ENCODE results near the gene ZBTB7A.

Gene ZBTB7A

DNA sequence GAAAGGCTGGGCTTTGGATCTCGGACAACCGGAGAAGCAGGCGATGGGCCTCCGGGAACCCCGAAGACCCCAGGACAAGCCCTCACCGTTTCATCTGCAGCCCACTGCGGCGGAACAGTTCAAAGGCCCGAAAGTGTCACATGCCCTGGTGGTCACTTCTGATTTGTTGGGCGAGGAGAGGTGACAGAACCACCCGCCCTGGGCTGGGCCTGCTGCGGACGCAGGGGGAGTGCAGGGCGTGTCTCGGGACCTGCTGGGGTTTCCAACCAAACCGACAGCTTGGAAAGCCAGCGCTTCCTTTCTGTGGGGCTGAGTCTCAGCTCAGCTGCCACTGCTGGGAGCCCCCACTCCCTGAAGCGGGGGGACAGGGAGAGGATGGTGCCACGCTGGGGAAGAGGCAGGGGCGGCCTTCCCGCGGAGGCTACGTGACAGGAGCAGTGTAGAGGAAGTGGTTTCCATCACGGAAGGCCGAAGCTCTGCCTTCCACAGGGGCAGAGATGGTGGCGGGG is 22.8 kb upstream of the ZBTB7A start:
- no peak overlapping the region for H3K27ac ChIP-seq (ENCODE audit: low read depth, low read length)
- H3K9ac ChIP-seq (ENCODE audit: low read length): no peak overlapping the region
- H3K4me1 ChIP-seq (ENCODE audit: control insufficient read depth, insufficient read depth, low read length): no peaks in the 10 kb centered on the region
- no peaks in the 10 kb centered on the region for H3K27me3 ChIP-seq (ENCODE audit: control insufficient read depth, insufficient read depth, low read length)
- H3K4me3 ChIP-seq (ENCODE audit: low read length): no peak overlapping the region
- peaks cover 11% of the 10 kb centered on the region for H3K36me3 ChIP-seq (ENCODE audit: control insufficient read depth, insufficient read depth, low read length)

DNA sequence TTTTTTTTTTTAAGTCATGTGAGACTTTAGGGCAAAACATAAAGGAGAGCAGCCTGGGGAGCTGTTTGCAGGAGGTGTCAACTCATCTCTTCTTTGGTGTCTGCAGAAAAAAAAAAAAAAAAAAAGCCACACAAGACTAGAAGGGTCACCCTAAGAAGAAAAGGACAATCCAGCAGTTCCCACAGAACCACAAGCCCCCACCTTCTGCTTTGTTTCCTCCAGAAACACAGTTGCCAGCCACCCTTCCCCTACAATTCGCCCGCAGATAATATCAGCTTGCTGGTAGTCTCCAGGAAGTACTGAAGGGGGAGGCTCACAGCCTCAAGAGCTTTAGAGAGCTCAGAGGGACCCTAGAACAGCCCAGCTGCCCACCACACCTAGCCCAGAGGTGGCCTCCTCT is 22.3 kb upstream of the ZBTB7A start:
- Histone ChIP-seq H3K4me3 (ENCODE audit: low read length) (no peak overlapping the region), H3K27me3 (ENCODE audit: control insufficient read depth, insufficient read depth, low read length) (no peaks in the 10 kb centered on the region), H3K36me3 (ENCODE audit: control insufficient read depth, insufficient read depth, low read length) (peaks cover 11% of the 10 kb centered on the region), H3K4me1 (ENCODE audit: control insufficient read depth, insufficient read depth, low read length) (no peaks in the 10 kb centered on the region), H3K9ac (ENCODE audit: low read length) (no peak overlapping the region), H3K27ac (ENCODE audit: low read depth, low read length) (no peak overlapping the region)

DNA sequence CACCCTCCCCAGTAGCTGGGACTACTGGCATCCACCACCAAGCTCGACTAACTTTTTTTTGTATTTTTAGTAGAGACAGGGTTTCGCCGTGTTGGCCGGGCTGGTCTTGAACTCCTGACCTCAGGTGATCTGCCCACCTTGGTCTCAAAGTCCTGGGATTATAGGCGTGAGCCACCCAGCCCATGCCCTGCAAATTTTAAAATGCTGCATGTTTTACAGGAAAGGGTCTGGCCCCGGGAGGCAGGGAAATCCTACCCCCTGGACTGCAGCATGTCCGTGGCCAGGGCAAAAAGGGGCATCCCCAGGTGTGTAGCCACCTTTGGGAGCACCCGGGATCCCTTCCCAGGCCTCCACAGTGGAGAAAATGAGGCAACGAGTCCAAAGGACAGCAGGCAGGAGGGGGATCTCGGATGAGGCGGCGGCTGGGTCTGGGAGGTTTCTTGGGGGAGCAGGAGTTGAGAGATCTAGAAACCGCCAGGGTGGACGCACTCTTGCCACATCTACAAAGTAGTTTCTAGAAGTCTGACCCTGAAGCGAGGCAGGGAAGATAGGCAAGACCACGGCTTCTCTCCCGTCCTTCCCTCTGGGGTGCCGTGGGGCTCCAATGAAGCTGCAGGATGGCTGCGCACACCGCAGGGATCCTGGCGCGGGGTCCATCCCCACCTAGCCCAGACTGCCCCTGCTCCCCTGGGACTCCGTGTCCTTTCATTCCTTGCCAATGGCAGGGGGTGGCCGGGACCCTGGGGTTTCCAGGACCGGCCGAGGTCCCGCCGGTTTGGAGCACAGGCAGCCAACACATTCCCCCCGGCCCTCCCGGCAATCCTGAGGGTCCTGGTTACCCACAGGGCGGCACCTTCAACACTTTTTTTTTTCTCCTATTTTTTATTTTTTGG is 21.3 kb upstream of the ZBTB7A start:
- Histone ChIP-seq H3K9ac (ENCODE audit: low read length) (no peak overlapping the region), H3K4me3 (ENCODE audit: low read length) (no peak overlapping the region), H3K36me3 (ENCODE audit: control insufficient read depth, insufficient read depth, low read length) (peaks cover 11% of the 10 kb centered on the region), H3K4me1 (ENCODE audit: control insufficient read depth, insufficient read depth, low read length) (no peaks in the 10 kb centered on the region), H3K27me3 (ENCODE audit: control insufficient read depth, insufficient read depth, low read length) (no peaks in the 10 kb centered on the region), H3K27ac (ENCODE audit: low read depth, low read length) (no peak overlapping the region)

DNA sequence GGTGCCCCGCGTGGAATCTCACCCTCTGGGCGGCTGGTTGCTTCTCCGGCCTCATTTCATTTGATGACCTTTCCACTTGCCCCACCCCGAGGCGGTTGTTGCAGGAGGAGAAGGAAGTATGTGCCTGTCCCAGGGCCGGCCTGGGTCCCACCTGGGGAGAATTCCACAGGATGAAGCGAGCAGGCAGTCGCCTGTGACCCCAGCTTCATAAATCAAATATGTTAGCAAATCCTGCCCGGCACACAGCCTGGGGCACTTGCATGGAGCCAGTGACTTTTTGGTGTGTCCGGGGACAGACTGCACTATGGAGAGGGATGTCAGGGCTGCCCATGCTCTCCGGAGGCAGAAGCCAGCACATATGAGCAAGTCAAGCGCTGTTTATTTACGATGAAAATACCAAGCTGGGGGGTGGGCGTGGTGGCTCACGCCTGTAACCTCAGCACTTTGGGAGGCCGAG is 19.7 kb upstream of the ZBTB7A start:
- Histone ChIP-seq H3K4me1 (ENCODE audit: control insufficient read depth, insufficient read depth, low read length) (no peaks in the 10 kb centered on the region), H3K36me3 (ENCODE audit: control insufficient read depth, insufficient read depth, low read length) (peaks cover 8% of the 10 kb centered on the region), H3K27me3 (ENCODE audit: control insufficient read depth, insufficient read depth, low read length) (no peaks in the 10 kb centered on the region), H3K4me3 (ENCODE audit: low read length) (no peak overlapping the region), H3K27ac (ENCODE audit: low read depth, low read length) (no peak overlapping the region), H3K9ac (ENCODE audit: low read length) (no peak overlapping the region)

DNA sequence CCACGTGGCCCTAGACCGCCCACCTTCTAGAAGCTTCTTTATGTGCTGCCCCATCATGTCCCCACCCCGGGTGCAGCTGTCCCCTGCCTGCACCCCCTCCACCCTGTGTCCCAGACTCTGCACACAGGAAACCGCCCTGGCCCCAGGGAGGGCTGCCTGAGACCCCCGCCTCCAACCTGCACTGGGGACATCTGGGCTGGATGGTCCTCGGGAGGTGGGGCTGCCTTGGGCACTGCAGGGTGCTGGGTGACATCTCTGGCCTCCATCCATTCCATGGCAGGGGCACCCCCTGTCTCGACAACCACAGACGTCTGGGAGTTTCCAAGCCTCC is 17.8 kb upstream of the ZBTB7A start:
- Histone ChIP-seq H3K27me3 (ENCODE audit: control insufficient read depth, insufficient read depth, low read length) (no peaks in the 10 kb centered on the region), H3K9ac (ENCODE audit: low read length) (no peak overlapping the region), H3K36me3 (ENCODE audit: control insufficient read depth, insufficient read depth, low read length) (peaks cover 5% of the 10 kb centered on the region), H3K4me1 (ENCODE audit: control insufficient read depth, insufficient read depth, low read length) (no peaks in the 10 kb centered on the region), H3K4me3 (ENCODE audit: low read length) (peak overlapping the region; percentile 41), H3K27ac (ENCODE audit: low read depth, low read length) (no peak overlapping the region)

DNA sequence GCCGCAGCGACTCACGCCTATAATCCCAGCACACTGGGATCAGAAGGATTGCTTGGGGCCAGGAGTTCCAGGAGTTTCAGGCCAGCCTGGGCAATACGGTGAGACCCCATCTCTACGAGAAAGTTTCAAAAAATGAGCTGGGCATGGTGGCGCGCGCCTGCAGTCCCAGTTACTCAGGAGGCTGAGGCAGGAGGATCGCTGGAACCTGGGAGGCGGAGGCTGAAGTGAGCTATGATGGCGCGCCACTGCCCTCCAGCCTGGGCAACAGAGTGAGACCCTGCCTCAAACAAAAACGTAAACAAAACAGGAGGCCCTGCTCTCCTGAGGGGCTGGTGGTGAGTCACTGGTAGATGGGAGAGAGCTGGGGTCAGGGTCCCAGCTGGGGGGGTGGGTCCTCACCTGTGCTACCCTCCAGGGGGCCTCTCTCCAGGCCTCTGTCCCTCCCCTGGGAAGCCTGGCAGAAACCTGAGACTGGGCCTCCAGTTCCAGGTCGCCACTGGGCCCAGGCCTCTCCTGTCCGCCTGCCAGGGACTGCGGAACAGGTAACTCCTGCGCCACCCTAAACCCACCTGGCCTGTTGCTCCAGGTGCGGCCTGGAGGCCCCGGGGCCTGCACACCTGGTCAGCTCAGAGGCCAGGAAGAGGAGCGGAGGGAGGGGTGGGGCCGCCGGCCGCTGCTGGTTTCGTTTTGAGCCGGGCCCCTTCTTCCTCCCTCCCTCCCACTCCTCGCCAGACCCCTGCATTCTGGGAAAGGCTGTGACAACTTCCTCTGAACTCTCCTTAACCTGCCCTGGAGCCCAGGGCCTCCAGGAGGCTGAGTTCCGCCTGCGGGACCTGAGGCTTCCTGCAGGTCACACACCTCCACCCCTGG is 17.2 kb upstream of the ZBTB7A start:
- H3K36me3 ChIP-seq (ENCODE audit: control insufficient read depth, insufficient read depth, low read length): no peaks in the 10 kb centered on the region
- H3K27ac ChIP-seq (ENCODE audit: low read depth, low read length): no peak overlapping the region
- no peak overlapping the region for H3K9ac ChIP-seq (ENCODE audit: low read length)
- peak overlapping the region; percentile 41 for H3K4me3 ChIP-seq (ENCODE audit: low read length)
- H3K27me3 ChIP-seq (ENCODE audit: control insufficient read depth, insufficient read depth, low read length): no peaks in the 10 kb centered on the region
- no peaks in the 10 kb centered on the region for H3K4me1 ChIP-seq (ENCODE audit: control insufficient read depth, insufficient read depth, low read length)

DNA sequence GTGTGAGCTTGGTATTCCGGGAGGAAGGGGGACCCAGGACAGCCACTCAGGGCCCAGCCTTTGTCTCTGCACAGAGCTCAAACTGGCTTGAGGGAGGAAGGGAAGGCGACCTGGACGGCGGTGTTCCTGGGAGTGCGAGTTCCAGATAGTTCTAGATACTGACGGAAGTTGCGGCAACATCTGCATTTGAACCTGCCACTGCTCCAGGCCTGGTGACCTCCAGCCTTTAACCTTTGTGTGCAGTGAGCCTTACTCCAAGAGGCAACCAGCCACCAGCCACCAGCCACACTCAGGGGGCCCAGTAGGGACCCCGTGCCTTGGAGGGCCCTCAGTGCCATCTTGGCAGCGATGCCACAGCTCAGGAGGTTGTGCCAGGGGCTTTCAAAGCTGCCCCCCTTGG is 15.5 kb upstream of the ZBTB7A start:
- peaks cover 2% of the 10 kb centered on the region for H3K4me1 ChIP-seq (ENCODE audit: control insufficient read depth, insufficient read depth, low read length)
- H3K4me3 ChIP-seq (ENCODE audit: low read length): no peak overlapping the region
- H3K36me3 ChIP-seq (ENCODE audit: control insufficient read depth, insufficient read depth, low read length): no peaks in the 10 kb centered on the region
- H3K27ac ChIP-seq (ENCODE audit: low read depth, low read length): no peak overlapping the region
- no peaks in the 10 kb centered on the region for H3K27me3 ChIP-seq (ENCODE audit: control insufficient read depth, insufficient read depth, low read length)
- no peak overlapping the region for H3K9ac ChIP-seq (ENCODE audit: low read length)

DNA sequence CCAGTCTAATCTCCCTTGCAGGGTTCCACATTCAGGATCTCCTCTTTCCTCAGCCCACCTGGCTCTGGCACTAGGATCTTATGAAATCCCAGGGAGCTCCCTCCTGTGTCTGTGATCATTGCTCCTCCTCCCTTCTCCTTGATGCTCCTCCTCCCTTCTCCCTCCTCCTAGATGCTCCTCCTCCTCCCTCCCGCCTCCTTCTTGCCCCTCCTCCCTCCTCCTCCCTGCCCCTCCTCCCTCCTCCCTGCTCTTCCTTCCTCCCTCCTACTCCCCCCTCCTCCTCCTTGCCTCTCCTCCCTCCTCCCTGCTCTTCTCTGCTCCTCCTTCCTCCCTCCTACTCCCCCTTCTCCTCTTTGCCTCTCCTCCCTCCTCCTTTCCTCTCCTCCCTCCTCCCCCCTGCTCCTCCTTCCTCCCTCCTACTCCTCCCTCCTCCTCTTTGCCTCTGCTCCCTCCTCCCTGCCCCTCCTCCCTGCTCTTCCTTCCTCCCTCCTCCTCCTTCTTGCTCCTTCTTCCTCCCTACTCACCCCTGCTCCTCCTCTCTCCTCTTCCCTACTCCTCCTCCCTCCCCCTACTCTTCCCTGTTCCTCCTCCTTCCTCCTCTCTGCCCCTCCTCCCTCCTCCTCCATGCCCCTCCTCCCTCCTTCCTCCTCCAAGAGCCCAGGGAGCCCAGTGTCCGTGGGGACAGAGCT is 14.9 kb upstream of the ZBTB7A start:
- Histone ChIP-seq H3K4me1 (ENCODE audit: control insufficient read depth, insufficient read depth, low read length) (peaks cover 2% of the 10 kb centered on the region), H3K9ac (ENCODE audit: low read length) (no peak overlapping the region)

DNA sequence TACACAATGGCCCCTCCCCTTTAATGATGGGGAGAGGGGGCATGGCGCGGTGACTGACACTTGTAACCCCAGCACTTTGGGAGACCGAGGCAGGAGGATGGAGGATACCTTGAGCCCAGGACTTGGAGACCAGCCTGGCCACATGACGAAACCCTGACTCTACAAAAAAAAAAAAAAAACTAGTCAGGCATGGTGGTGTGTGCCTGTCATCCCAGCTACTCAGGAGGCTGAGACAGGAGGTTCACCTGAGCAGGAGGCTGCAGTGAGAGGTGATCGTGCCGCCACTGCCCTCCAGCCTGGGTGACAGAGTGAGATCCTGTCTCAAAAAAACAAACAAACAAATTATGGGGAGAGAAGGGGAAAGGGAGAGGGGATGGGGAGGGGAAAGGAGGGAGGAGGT is 13.8 kb upstream of the ZBTB7A start:
- Histone ChIP-seq H3K27me3 (ENCODE audit: control insufficient read depth, insufficient read depth, low read length) (no peaks in the 10 kb centered on the region), H3K27ac (ENCODE audit: low read depth, low read length) (no peak overlapping the region), H3K4me3 (ENCODE audit: low read length) (no peak overlapping the region), H3K9ac (ENCODE audit: low read length) (no peak overlapping the region), H3K36me3 (ENCODE audit: control insufficient read depth, insufficient read depth, low read length) (no peaks in the 10 kb centered on the region), H3K4me1 (ENCODE audit: control insufficient read depth, insufficient read depth, low read length) (peaks cover 2% of the 10 kb centered on the region)

More for the DNA sequence above, 14.9 kb upstream of the ZBTB7A start:
- Histone ChIP-seq H3K4me3 (ENCODE audit: low read length) (no peak overlapping the region), H3K27ac (ENCODE audit: low read depth, low read length) (no peak overlapping the region), H3K27me3 (ENCODE audit: control insufficient read depth, insufficient read depth, low read length) (no peaks in the 10 kb centered on the region), H3K36me3 (ENCODE audit: control insufficient read depth, insufficient read depth, low read length) (no peaks in the 10 kb centered on the region)

DNA sequence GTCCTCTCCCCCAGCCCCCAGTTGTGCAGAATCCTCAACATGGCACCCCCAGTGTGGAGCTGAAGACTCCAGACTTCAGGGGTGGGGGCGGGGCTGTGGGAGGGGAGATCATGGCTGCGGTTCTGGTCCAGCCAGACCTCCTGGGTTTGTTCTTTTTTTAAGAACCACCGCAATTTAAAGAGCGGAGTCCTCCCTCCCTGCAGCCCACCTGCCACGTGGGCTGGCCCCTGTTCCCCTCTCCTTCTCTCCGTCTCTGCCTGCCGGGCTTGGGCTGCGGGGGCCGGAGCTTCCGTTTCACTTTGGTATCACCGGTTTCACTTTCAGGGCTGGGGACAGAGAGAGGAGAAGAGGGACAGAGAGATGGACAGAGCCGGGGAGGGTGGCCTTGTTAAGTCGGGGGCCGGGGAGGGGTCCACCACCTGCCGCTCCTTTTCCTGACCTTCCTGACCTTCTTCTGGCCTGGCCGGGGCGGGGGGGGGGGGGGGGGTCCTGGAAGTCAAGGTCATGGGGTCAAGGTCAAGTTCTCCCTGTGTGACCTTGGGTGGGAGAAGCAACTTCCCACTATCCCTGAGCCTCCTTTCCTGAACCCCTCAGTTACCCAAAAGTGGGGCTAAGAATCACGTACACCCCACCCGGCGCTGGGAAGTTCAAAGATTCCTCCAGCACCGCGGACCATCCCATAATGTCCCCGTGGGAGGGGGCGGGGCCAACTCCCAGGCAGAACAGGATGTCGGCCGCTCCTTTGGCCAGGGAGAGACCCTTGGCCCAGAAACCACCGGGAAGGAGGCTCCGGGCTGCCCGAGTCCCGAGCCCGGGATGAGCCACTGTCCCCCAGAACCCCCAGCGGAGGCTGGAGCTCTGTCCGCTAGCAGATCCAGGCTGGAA is 11.3 kb upstream of the ZBTB7A start:
- H3K4me3 ChIP-seq (ENCODE audit: low read length): peak overlapping the region; percentile 65
- H3K27me3 ChIP-seq (ENCODE audit: control insufficient read depth, insufficient read depth, low read length): no peaks in the 10 kb centered on the region
- no peaks in the 10 kb centered on the region for H3K36me3 ChIP-seq (ENCODE audit: control insufficient read depth, insufficient read depth, low read length)
- peak overlapping the region; percentile 62 for H3K27ac ChIP-seq (ENCODE audit: low read depth, low read length)
- H3K9ac ChIP-seq (ENCODE audit: low read length): no peak overlapping the region
- peaks cover 2% of the 10 kb centered on the region for H3K4me1 ChIP-seq (ENCODE audit: control insufficient read depth, insufficient read depth, low read length)

DNA sequence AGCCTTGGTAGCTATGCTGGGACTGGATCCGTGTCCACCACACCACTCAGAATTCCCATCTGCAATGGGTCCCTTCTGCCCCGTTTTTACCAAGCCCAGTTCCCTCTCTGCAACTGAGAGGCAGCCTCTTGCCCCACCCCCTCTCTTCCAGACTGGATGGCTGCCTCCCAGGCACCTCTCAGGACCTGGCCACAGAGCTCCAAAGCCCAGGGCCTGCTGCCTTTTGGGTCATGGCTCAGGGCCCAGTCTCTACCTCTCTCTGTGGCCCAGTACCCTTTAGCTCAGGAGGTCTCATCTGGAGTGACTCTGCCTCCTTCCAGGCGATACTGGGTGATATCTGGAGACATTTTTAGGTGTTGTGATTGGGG is 10.3 kb upstream of the ZBTB7A start:
- no peak overlapping the region for H3K4me3 ChIP-seq (ENCODE audit: low read length)
- H3K36me3 ChIP-seq (ENCODE audit: control insufficient read depth, insufficient read depth, low read length): no peaks in the 10 kb centered on the region
- no peak overlapping the region for H3K9ac ChIP-seq (ENCODE audit: low read length)
- no peaks in the 10 kb centered on the region for H3K27me3 ChIP-seq (ENCODE audit: control insufficient read depth, insufficient read depth, low read length)
- peaks cover 2% of the 10 kb centered on the region for H3K4me1 ChIP-seq (ENCODE audit: control insufficient read depth, insufficient read depth, low read length)
- H3K27ac ChIP-seq (ENCODE audit: low read depth, low read length): peak overlapping the region; percentile 62
